ENCODE data around the gene FOXN1. TPM values are rescaled to one million over a fixed set of nuclear protein-coding genes. Genes with fewer than 3 reads are reported as not detected.

The FOXN1 gene
- total and polyA plus RNA-seq, 2 of the 4 experiments (the other 2 are of a cell fraction), result not detected

- BruUV-seq (replicated peaks), result no TSS peak
- no peak overlapping the region for H3K18ac ChIP-seq (ENCODE audit: low read depth, low read length)
- TF ChIP-seq BHLHE40 (IDR thresholded peaks at IDR 0.05; ENCODE audit: low read depth, low read length), result no peak
- no peak for TF ChIP-seq MXI1 (IDR thresholded peaks at IDR 0.05; ENCODE audit: borderline replicate concordance, low read depth, low read length)
- no peak for TF ChIP-seq RAD21 (IDR thresholded peaks at IDR 0.05; ENCODE audit: low read length)
- TF ChIP-seq FOS (IDR thresholded peaks at IDR 0.05; ENCODE audit: low read depth, low read length), result no peak
- TF ChIP-seq SMC3 (IDR thresholded peaks at IDR 0.05; ENCODE audit: low read depth, low read length), result no peak
- no peak for TF ChIP-seq POLR2A (IDR thresholded peaks at IDR 0.05; ENCODE audit: low read depth, low read length)
- TF ChIP-seq CEBPB (IDR thresholded peaks at IDR 0.05; ENCODE audit: low read depth, low read length), result no peak
- no peak for TF ChIP-seq MAFK (IDR thresholded peaks at IDR 0.05; ENCODE audit: low read depth, low read length)
- TF ChIP-seq RCOR1 (IDR thresholded peaks at IDR 0.05; ENCODE audit: insufficient replicate concordance, low read length), result no peak
- ChIA-PET CTCF (no interaction called here), POLR2A (ENCODE audit: unreplicated experiment) (no interaction called here)
- no peak overlapping the region for H2BK5ac ChIP-seq (ENCODE audit: low read depth, low read length, poor library complexity, severe bottlenecking)
- H3K9ac ChIP-seq (ENCODE audit: low read depth, low read length), result no peak overlapping the region
- ATAC-seq (ENCODE audit: low read depth), result no peak
- dilution Hi-C loops (cut with HindIII; ENCODE audit: low sequenced_read_pairs, unreplicated experiment), result no loop called here
- in situ Hi-C loops (cut with MboI; ENCODE audit: low sequenced_read_pairs), result loop anchor here (5.0 to 10.0 kb wide), 2 partner anchors 37 to 115 kb away; partner anchors contain the start of gene RSKR
- no peak overlapping the region for H2AK9ac ChIP-seq (replicated peaks; ENCODE audit: low read depth, low read length, poor library complexity)
- H3K4ac ChIP-seq (ENCODE audit: low read depth, low read length), result no peak overlapping the region
- no peaks in the 10 kb centered on the region for H3K36me3 ChIP-seq (ENCODE audit: control insufficient read depth, insufficient read depth, low read length)
- no peak overlapping the region for H3K56ac ChIP-seq (ENCODE audit: extremely low read depth, insufficient read depth, low read length)
- WGBS, 2 experiments (ENCODE audit: extremely low coverage in 2 of 2, insufficient read length in 1 of 2), result no CpG with 5 or more reads among the region's 9 CpGs
- intact Hi-C loops (cut with micrococcal nuclease), result no loop called here
- H4K20me1 ChIP-seq (ENCODE audit: insufficient read depth, low read length), result 0 out of 2 replicates have a peak, but pooled peaks cover 2% of the 10 kb centered on the region
- no peak overlapping the region for H3K4me2 ChIP-seq (ENCODE audit: low read depth, low read length)
- no peak overlapping the region for H2BK120ac ChIP-seq (ENCODE audit: low read depth, low read length)
- no peak overlapping the region for H4K91ac ChIP-seq (ENCODE audit: insufficient read depth, low read depth, low read length)
- no peak overlapping the region for H3K23ac ChIP-seq (ENCODE audit: low read depth, low read length)
- no peak overlapping the region for H2AFZ ChIP-seq (replicated peaks; ENCODE audit: low read length, poor library complexity)
- H3K27me3 ChIP-seq (ENCODE audit: control insufficient read depth, insufficient read depth, low read length), result peaks cover 51% of the 10 kb centered on the region
- H3K14ac ChIP-seq (replicated peaks; ENCODE audit: low read depth, low read length), result no peak overlapping the region
- no peaks in the 10 kb centered on the region for H3K9me3 ChIP-seq (ENCODE audit: control insufficient read depth, insufficient read depth, low read length)
- no peaks in the 10 kb centered on the region for H3K4me1 ChIP-seq (ENCODE audit: control insufficient read depth, insufficient read depth, low read length)
- no peak overlapping the region for H3K4me3 ChIP-seq (ENCODE audit: insufficient read depth, low read depth, low read length)
- no peak overlapping the region for H4K5ac ChIP-seq (ENCODE audit: low read depth, low read length)
- H2BK15ac ChIP-seq (ENCODE audit: low read depth, low read length), result no peak overlapping the region
- no peak overlapping the region for H2BK20ac ChIP-seq (ENCODE audit: low read depth, low read length)
- no peak overlapping the region for H2AK5ac ChIP-seq (ENCODE audit: low read depth, low read length)
- no peak overlapping the region for H3K27ac ChIP-seq (ENCODE audit: insufficient read depth, low read length)
- H3K9me1 ChIP-seq (ENCODE audit: insufficient read depth, low read length), result no peaks in the 10 kb centered on the region
- DNase-seq, result no peak
- H3K79me1 ChIP-seq (ENCODE audit: low read depth in 1 of 2, low read length in 2 of 2), result no peaks in the 10 kb centered on the region
- no peak overlapping the region for H4K8ac ChIP-seq (ENCODE audit: low read depth in 2 of 2, low read length in 2 of 2)
Observed at GRCh38 chr17:28499684-28500357, 6.3 kb upstream of the FOXN1 start.
